T-helper 1 cell (primary cell): Measurements from ENCODE around the gene DGKG.
A peak's percentile ranks its signal among the peaks of the same experiment; 100 is the strongest.

Experiments used
- DNase-seq, 5 donors: peaks; one replicate each; pipeline ENCODE4 v3.0.0-alpha.2; 2012 to 2020

Gene DGKG

DNA sequence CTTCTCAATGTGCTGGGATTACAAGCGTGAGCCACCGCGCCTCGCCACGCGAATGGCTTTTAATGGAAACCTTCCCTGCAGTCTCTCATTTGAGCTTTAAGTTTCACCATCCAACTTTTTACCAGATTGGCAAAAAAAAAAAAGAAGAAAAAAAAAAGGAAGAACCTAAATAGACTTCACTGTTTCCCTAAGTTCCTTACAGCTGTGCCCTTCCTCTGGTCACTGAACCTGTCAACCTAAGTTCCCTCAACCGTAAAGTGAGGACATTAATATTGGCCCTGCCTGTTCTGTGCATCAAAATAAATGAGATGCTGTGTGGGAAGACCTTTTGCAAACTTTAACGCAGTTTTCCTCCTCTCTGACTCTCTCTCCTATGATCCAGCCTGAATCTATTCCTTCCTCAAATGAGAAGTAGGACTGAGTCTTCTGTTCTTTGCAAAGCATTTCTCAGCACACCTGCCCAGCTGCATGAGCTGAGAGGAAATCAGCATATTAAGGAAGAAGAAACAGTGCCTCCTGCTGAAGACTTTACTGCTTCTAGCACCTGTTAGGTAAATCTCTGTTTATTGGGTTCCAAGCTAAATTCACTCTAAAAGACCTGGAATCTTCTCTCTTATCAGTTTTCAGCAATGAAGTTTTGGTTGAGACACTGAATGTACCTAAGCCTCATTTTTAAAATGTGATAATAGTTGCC lies 153.6 kb downstream of the DGKG start:
- DNase-seq, result no peak

DNA sequence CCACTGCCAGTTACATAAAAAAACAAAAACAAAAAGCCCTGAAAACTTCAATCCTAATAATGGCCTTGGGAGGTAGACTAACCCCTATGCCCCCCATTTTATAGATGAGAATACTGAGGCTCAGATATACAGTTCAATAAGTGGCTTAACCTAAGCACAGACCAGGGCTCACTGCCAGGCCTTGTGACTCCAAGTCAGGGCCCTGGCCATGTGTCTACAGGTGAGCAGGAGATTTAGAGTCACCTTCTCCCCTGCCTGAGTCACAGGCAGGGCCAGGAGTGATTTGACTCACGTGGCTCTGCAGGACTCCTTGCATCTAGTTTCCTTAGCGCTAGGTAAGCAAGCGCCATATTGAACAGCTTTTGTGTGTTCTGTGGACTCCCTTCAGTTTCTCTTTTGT lies 154.5 kb downstream of the DGKG start:
- DNase-seq, result no peak

DNA sequence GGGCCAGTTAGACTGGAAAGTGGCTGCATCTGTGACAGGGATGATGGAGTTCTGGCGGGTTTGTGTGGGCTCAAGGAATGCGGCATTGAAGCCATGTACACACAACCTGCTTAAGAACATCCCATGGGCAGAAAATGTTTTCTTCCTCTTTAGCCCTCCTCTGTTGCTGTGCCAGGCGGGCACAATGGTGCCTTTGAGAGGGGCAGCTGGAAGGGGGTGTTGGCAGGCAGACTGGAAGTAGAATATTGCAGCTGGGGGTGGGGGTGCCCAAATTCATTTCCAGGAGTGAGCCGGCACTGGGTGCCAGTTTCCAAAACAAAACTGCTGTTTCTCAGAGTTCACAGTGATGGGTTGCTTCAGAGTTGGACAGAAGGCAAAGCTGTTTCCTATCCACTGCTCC lies 161.3 kb downstream of the DGKG start:
- DNase-seq, result no peak

DNA sequence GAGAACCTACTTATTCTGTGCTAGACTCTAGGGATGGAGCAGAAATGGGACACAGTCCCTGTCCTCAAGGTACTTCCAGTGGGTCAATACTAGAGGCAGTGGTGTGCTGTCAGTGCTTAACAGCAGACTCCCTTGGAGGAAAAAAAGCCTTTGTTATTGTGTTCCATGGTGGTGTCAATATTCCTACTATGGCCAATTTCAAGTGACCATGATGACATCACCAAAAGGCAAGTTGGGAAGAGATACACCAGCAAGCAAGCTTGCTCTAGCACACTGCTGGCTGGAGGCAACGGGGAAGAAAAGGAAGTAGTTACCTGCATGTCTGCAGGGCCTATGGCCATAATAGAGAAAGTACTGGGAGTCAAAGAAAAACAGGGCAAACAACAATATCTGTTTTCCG lies 163.6 kb downstream of the DGKG start:
- no peak for DNase-seq

DNA sequence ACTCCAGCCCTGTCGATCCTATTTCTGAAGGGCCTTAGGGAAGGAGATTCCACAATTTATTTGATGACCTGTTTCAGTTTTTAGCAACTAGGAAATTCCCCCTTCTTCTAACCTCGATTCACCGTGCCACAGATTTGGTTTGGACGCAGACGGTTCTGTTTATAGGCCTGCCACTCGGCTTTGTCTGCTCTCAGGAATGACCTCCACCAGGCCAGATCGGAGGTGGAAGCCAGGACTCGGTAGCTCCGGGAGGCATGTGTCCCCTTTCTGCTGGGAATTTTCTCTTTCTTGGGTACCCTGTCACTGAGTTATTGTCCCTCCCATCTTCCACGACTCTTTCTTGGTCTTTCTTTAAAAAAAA lies 167.6 kb downstream of the DGKG start:
- DNase-seq, result no peak

DNA sequence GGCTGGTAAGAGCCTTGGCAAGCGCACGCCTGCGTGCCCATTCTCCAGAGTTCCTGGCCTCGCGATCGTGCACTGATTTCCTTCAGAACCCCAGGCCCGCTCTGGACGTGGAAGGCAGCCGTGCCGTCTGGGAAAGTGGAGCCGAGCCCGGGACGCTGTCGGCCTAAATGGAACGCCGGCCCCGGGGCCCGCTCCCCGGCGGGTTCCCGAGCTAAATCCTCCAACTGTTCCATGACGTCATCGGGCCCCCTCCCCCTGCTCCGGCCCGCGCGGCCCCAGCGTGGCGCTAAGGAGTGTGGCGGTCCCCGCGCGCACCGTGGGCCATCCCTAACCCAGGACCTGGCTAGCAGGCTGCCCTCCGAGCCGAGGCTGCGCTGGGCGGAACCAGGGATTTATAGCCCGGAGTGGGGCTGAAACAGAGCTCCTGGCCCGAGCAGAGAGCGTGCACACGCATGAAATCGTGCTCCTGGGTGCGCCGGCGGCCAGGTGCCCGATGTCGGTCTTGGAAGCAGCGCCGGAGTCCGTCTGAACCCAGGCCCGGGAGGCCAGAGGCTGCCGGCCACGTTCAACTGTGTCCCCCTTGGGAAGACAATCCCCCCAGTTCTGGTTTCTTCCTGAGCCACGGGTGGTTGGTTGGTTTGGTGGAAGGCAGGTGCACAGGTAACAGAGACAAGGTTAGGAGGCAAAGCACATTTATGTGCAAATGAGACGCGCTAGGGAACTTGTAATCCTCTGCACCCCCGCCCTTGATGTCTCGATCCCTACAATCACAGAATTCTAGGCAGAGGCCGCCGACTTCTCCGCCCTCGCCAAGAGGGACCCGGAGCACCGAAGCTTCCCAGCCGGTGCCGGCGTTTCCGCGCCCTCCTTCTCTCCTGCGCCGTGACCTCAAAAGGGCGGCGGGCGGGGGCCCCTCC lies 168.2 kb downstream of the DGKG start:
- no peak for DNase-seq

DNA sequence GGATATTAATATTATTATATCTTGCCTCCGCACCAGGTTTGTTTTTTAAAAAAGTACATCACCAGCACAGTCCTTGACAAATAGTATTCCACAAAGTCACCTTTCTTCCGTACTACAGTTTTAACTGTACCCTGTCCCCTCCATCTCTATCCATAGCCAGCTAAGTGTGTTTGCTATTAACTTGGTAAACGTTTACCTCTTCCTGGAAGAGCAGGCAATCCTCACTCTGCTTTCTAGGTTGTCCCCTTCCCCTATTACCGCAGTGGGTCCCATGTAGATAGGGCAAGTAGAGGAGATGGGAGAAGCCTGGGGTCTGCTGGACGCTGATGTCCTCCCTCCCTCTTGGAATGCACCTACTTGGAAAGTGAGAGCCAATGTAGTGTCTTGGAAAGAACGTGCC lies 169.2 kb downstream of the DGKG start:
- no peak for DNase-seq

DNA sequence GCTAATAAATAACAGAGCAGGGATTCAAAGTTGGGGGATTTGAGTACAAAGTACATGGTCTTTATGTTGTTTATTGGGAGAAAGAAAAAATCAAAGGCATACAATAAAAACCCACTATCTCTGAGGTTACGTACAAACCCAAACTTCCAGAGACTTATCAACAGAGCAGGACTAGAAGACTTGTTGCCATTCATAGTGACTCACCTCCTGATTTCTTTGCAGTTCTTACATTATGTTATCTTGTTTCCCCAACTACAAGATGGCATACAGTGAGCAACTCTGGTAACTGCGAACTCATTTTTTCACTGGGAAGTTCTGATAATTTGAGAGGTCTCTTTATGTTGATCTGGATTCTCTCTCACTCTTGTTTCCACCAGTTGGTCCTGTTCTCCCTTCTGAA lies 172.5 kb downstream of the DGKG start:
- no peak for DNase-seq

DNA sequence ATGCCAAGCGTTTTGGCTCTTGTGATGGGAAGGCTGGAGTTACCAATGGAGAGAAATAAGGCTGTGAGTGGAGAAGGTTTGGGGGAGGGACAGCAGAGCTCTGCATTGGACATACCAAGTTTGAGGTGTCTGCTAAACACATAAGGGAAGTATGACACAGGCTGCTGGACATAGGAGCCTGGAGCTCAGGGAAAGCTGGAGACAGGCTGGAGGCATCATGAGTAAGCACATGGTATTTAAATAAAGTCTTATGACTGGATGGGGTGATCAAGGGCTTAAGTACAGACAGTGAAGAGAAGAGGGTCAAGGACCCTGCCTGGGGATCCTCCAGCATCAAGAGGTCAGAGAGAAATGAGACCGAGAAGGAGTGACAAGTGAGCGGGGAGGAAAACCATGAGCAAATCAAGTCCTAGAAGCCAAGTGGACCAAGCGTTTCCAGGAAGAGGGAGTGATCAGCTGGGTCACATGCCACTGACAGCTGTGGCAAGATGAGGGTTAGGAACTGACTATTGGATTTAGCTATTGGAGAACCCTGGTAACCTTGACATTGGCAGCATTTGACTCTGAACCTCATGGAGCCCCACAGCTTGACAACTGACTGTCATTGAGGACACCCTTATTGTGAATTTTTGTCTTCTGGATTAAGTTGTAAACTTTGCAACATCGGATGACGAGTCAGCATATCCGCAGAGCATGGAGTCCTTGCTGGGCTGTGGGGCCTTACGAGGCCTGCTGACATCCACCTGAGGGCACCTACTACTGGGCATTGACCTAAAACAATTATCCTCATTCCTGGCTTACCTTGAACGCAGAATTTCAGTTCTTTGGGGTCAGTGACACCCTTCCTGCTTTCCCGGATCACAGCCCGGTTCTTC lies 174.4 kb downstream of the DGKG start:
- DNase-seq, result no peak

DNA sequence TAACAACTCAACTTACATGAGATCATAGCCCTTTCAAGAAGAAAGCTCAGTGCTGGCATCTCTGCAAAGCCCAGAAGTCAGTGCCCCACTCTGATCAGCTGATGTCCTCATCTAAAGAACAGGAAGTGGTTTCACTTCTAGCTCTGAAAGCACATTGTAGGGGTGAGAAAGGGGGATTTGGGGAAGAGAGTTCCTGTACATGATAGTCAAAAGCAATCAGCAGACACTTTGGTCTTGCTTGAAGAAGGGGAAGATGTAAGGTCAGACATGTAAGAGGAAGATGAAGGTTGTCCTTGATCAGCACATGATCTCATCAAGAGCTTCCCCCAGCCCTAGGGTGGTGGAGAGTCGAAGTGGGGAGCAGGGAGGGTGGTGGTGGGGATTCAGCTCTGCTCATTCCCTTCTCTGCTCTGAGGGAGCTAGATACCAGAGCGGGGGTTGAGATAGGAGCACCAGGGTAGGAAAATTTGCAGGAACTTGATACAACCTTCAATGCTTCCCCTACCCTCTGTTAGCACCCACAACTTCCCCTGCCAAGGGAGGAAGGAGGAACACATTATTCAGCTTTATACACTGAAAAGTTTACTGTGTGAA lies 176.7 kb downstream of the DGKG start:
- peak in 1 of 5 donors; percentile 73 for DNase-seq

DNA sequence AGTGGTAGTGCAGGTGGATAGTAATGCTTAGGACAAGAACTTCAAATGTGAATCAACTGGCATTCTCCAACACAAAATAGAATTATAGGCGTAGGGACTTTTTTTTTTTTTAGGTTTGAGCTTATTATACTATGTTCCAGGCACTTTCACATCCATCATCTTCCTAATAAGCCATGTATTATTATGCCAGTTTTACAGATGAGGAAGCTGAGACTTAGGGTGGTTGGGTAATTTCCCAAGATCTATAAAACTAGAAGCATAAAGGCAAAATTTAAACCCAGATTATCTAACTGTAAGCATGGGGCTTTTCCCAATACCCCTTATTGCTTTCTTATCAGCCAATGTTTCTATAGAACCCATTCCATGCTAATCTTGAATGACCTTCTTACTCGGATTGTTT lies 178.0 kb downstream of the DGKG start:
- DNase-seq, result no peak

DNA sequence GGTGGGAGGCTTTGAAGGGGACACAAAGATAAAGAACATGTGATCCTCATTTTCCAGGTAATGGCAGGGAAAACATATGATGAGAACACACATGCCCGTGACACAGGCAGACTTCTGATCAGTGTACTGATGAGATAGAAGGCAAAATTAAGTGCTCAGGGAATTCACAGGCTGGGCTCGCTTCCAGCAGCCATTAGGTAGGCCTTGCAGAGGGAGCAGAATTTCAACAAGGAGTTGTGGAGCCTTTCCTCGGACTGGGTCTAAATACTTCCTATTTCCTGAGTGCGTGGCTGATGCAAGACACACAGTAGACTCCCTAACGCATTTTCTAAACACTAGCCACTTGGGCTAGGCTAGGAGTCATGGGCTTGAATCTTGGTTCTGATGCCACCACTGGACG lies 179.2 kb downstream of the DGKG start:
- no peak for DNase-seq

DNA sequence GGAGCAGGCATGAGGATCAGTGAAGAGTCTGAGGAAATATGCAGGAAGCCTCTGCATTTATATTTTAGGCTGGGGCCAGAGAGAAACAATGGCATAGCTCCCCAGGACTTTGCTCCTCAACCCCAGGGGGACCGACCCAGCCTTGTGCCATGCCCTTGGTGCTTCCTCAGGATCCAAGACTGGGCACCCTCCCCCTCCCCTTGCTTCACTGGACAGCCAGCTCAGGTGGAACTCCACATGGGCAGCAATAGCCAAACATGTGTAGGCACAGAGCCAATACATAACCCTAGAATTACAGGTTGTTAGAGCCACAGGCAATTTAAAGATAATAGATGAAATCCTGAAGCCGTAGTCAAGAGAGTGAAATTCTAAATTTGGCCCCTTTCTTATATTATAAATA lies 180.1 kb downstream of the DGKG start:
- DNase-seq, result no peak

DNA sequence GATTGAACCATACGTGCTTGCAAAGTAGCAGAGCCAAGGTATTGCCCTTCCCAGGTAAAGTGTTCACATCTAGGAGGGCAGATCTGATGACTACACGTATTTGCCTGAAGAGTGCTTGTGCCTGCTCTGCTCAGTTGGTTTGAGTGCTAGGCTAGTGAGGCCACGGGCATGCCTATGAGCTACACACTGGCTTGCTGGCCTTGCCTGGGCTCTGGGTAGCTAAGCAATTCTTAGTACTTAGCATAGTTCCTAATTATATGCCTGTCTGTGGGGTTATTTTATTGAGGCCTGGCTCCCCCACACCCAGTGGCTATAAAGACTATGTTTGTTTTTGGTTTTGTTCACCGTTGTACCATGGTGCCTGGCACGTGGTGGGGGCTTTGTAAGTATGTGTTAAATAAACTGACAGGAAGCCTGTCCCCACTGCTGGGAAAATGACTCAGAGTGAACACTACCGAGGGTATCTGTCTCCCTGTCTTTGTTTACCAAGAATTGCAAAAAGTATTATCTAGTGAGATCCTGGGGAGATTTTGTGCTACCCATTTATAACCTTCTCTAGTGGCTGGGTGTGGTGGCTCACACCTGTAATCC lies 181.0 kb downstream of the DGKG start:
- peak in 1 of 5 donors; percentile 66 for DNase-seq

DNA sequence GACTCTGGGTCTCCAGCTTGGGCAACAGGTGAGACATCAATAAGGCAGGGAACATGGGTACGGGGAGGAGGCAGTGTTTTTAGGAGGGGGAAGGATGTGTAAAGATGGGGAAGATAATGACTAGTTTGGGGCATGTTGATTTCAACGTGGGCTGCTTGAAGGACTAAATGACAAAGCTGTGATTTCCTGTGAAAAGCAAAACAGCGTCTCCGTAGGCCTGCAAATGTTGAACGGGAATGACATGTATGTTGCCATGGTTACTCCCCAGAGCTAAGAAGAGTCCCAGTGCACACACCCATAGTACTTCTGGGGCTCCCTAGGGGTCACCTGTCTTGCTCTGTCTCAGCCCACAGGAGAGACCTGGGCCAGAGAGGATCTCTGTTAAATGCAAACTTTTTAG lies 181.9 kb downstream of the DGKG start:
- peak in 1 of 5 donors; percentile 49 for DNase-seq

DNA sequence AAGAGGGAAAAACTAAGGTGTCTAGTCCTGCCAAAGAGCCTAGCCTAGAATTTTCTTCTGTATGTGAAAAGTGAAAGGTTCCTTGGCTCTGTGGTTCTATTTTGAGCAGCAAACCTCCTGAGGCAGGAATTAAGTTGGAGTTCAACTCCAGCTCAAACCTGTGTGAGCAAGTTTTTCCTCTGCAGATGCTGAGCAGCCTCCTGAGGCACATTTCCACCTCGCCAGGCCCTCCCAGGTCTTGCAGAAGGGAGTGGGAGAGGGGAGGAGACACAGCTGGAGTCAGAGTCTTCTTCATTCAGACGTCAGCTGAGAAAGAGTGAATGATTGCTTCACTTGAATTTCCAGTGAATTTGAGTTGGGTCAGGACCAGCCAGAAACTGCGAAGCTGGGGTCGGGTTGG lies 183.6 kb downstream of the DGKG start:
- DNase-seq, result no peak

DNA sequence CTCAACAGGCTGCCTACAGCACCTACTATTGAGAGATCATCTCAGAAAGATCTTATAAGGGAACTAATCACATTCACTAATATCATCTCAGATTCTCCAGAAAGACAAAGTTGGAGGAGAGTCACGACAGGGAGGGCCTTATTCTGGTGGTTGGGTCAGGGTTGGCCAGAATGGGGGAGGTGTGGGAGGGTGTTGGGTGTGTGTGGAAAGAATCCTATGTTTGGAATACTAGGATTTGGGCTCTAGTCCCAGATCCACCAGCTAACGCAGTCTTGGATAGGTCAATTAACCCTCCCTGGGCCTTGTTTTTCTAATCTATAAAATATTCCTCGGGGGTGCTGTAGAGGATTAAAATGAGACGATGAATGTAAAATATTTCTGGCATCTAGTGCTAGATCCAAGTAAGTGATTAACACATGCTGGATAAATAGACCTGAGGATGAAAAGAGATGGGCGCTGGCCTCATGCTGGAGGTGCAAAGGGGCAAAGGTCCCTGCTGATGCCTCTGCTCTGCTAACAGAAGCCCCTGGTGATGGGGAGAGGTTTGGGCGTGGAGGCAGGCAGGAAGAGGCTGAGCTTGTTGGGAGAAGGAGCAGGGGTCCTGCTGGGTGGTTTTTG lies 185.6 kb downstream of the DGKG start:
- DNase-seq, result no peak

DNA sequence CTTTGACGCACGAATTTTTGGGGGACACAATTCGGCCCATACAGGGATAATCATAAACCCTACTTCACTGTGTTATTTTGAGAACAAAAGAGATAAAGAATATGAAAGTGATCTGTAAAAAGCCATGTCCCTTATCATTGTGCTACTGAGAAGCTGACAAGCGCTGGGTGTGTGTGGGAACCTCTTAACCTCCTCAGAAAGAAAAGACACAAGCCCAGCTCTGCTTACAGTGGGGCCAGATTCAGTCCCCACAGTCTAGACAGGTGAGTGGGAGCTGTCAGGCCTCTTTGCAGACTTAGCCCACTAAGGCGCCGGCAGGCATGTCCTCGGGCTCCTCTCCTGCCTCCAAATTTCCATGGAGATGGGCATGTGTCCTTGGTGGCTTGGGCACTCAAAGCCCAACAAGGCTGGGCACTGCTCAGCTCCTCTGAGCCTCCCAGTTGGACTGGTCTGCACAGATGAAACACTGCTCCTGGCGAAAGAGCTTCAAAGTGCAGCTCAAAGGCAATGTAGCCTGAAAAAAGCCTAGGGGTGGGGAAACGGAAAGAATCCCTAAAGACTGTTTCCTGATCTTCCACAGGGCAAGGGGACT lies 188.7 kb downstream of the DGKG start:
- no peak for DNase-seq

DNA sequence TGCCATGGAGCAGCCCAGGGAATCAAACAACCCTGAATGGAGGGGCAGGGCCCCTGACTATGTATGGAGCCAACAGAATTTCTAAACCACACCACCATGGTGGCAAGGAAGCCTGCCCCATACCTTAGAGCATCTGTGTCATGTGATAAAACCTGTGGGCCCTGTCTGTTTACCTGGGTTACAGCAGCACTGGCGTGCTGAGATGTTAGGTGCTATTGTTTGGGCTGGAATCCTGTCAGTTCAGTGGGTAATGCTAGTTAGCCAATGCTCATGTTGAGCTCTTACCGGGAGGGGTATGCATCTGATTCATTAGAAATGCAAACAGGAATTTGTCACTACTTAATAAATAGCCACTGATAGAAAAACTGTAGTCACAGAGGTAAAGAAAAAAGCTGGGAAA lies 189.7 kb downstream of the DGKG start:
- DNase-seq, result no peak

DNA sequence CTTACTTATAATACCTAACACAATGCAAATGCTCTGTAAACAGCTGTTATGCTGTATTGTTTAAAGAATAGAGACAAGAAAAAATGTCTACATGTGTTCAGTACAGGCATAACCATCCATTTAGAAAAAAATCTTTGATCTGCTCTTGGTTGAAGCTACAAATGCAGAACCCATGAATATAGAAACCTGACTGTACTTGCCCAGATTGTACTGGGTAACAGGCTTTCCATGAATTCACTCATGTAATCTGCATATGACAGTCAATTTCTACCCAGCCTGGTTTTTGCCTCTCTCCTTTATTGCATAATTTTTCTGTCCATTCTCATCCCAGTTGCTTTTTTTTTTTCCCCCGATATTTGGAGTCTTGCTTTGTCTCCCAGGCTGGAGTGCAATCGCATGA lies 190.5 kb downstream of the DGKG start:
- DNase-seq, result no peak

DNA sequence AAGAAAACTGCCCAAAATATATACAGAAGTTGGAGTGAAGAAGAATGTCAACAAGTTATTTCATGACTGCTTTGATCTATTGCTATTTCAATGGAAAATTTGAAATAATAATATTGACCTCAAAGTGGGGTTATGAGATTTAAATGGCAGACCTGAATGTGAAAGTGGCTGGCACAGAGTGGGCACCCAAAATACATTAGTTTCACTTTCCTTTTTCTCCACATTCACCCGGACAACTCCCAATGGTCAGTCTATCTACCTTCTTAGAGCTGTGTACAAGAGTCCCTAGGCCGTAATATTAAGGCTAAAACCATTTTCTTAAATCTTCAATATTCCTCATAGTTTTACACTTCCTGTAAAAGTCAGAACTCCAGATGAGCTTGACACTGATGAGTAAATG lies 191.5 kb downstream of the DGKG start:
- DNase-seq, result no peak

DNA sequence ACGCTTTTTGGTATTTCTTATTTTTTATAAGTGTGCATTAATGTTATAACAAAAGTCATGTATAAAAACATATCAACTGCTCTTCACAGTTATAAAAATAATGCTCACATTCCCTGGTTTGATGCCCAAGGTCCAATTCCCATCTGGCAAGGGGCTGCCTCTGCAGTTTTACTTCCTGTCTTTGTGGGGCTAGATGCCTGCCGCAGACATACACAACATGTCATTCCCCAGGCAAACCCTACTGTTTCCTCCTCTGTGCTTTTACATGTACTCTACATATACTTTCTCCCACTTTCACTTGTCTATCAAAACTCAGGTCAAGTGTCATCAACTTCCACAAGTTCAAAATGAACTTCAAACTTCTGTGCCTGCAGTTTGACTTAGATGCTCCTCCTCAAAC lies 192.7 kb downstream of the DGKG start:
- no peak for DNase-seq
